Measurements from ENCODE around the gene RRAGC. TPM values are rescaled to one million over a fixed set of nuclear protein-coding genes. Genes with fewer than 3 reads are reported as not detected.

The RRAGC gene
- total and polyA plus RNA-seq, 2 experiments from 2014 or later = 9.3 to 12.8 TPM

- no peaks in the 10 kb centered on the region for H3K36me3 ChIP-seq (ENCODE audit: insufficient read depth)
- H3K9me3 Mint-ChIP-seq = no peaks in the 10 kb centered on the region
- H3K4me1 Mint-ChIP-seq = peaks cover 10% of the 10 kb centered on the region; the same call in 2 of the 3 replicates
- H3K4me1 ChIP-seq (ENCODE audit: insufficient read depth) = no peaks in the 10 kb centered on the region
- H3K27me3 ChIP-seq (ENCODE audit: insufficient read depth) = no peaks in the 10 kb centered on the region
- H3K27me3 Mint-ChIP-seq (ENCODE audit: insufficient read depth, low read depth, poor library complexity) = peaks cover 2% of the 10 kb centered on the region
- no peak overlapping the region for H2AFZ ChIP-seq
- H3K4me3 ChIP-seq = no peak overlapping the region
- H3K27ac ChIP-seq (ENCODE audit: low read depth) = no peak overlapping the region
- H3K9me2 ChIP-seq (ENCODE audit: insufficient read depth) = no peaks in the 10 kb centered on the region
- H3K79me2 ChIP-seq (replicated peaks; ENCODE audit: insufficient read depth) = no peaks in the 10 kb centered on the region
- no peak overlapping the region for H3K4me2 ChIP-seq
- no peaks in the 10 kb centered on the region for H3F3A ChIP-seq (replicated peaks; ENCODE audit: low read depth)
- peak; percentile 98 for ATAC-seq
- H3K27ac Mint-ChIP-seq = no peak overlapping the region
- no peaks in the 10 kb centered on the region for H3K36me3 Mint-ChIP-seq (ENCODE audit: low read depth)
- no peaks in the 10 kb centered on the region for H4K20me1 ChIP-seq (replicated peaks; ENCODE audit: insufficient read depth)
- DNase-seq (ENCODE audit: low spot score) = peak; percentile 84
- no peak overlapping the region for H3K4me3 Mint-ChIP-seq
- TF ChIP-seq EZH2 (IDR thresholded peaks at IDR 0.05; ENCODE audit: low read depth, unreplicated experiment) = no peak
- TF ChIP-seq CTCF (conservative IDR thresholded peaks at IDR 0.05; ENCODE audit: low read depth in 2 of 2) = peak; percentile 49 to 57
These were observed 32.2 kb upstream of the RRAGC start for GRCh38 chr1:38891753-38892152.

- H3K4me2 ChIP-seq = no peak overlapping the region
- H3K27ac ChIP-seq (ENCODE audit: low read depth) = no peak overlapping the region
- DNase-seq (ENCODE audit: low spot score) = no peak
- H2AFZ ChIP-seq = no peak overlapping the region
- no peaks in the 10 kb centered on the region for H4K20me1 ChIP-seq (replicated peaks; ENCODE audit: insufficient read depth)
- 0 out of 2 replicates have a peak, but pooled peaks cover 6% of the 10 kb centered on the region for H3K4me1 ChIP-seq (ENCODE audit: insufficient read depth)
- H3K79me2 ChIP-seq (replicated peaks; ENCODE audit: insufficient read depth) = no peaks in the 10 kb centered on the region
- no peaks in the 10 kb centered on the region for H3K27me3 ChIP-seq (ENCODE audit: insufficient read depth)
- Mint-ChIP-seq H3K36me3 (ENCODE audit: low read depth) (no peaks in the 10 kb centered on the region), H3K27me3 (ENCODE audit: insufficient read depth, low read depth, poor library complexity) (peaks cover 2% of the 10 kb centered on the region), H3K4me1 (peaks cover 13% of the 10 kb centered on the region; the same call in 2 of the 3 replicates), H3K27ac (no peak overlapping the region), H3K9me3 (no peaks in the 10 kb centered on the region), H3K4me3 (no peak overlapping the region)
- H3F3A ChIP-seq (replicated peaks; ENCODE audit: low read depth) = no peaks in the 10 kb centered on the region
- no peaks in the 10 kb centered on the region for H3K9me2 ChIP-seq (ENCODE audit: insufficient read depth)
- no peak overlapping the region for H3K4me3 ChIP-seq
- ATAC-seq = no peak
- no peaks in the 10 kb centered on the region for H3K36me3 ChIP-seq (ENCODE audit: insufficient read depth)
- TF ChIP-seq ZNF331 (CRISPR knock-in tag; IDR thresholded peaks at IDR 0.05; ENCODE audit: low read depth) (no peak), CREB1 (CRISPR knock-in tag; IDR thresholded peaks at IDR 0.05; ENCODE audit: low read depth) (no peak), CTCF (conservative IDR thresholded peaks at IDR 0.05; ENCODE audit: low read depth in 2 of 2) (no peak), ZNF462 (CRISPR knock-in tag; IDR thresholded peaks at IDR 0.05) (no peak), NANOG (IDR thresholded peaks at IDR 0.05; ENCODE audit: borderline replicate concordance) (no peak), EZH2 (IDR thresholded peaks at IDR 0.05; ENCODE audit: low read depth, unreplicated experiment) (no peak), STAT1 (IDR thresholded peaks at IDR 0.05; ENCODE audit: unreplicated experiment) (no peak), POLR2AphosphoS5 (IDR thresholded peaks at IDR 0.05; ENCODE audit: low read depth) (no peak)
These were observed 30.0 kb upstream of the RRAGC start for GRCh38 chr1:38889589-38889988.
